RWPE2 (cell line): ENCODE results near the gene FFAR1.

Experiments used
- ATAC-seq: fragments of 200-7000 bp; cut with Tn5 transposase; 3 replicates; pipeline ENCODE4 v1.9.1; 2021; ENCODE audit warnings: low read depth
- DNase-seq: peaks from one replicate; pipeline ENCODE4 v3.0.0-alpha.2; 2020; ENCODE audit warnings: low spot score
- H3K27ac ChIP-seq: fragments of 450-650 bp; 2 replicates; pipeline ENCODE4 v1.5.1; 2017; ENCODE audit warnings: mild to moderate bottlenecking; ENCODE audit not compliant: poor library complexity, severe bottlenecking
- H3K27me3 ChIP-seq: fragments of 250-450 bp; sonication (Bioruptor Pico); 2 replicates; pipeline ENCODE4 v1.5.1; 2021; ENCODE audit warnings: mild to moderate bottlenecking, moderate library complexity; ENCODE audit not compliant: insufficient read depth, poor library complexity, severe bottlenecking
- H3K36me3 ChIP-seq: fragments of 250-450 bp; sonication (Bioruptor Pico); 2 replicates; pipeline ENCODE4 v1.5.1; 2020; ENCODE audit warnings: low read depth, mild to moderate bottlenecking, moderate library complexity
- H3K4me1 ChIP-seq: fragments of 250-450 bp; sonication (Bioruptor Pico); 2 replicates; pipeline ENCODE4 v1.5.1; 2021; ENCODE audit warnings: mild to moderate bottlenecking, moderate library complexity; ENCODE audit not compliant: insufficient read depth, poor library complexity, severe bottlenecking
- H3K4me3 ChIP-seq: fragments of 250-450 bp; sonication (Bioruptor Pico); 2 replicates; pipeline ENCODE4 v1.5.1; 2021; ENCODE audit warnings: mild to moderate bottlenecking, moderate library complexity; ENCODE audit not compliant: severe bottlenecking
- H3K9me3 ChIP-seq: fragments of 250-450 bp; sonication (Bioruptor Pico); 2 replicates; pipeline ENCODE4 v1.5.1; 2021; ENCODE audit warnings: mild to moderate bottlenecking, moderate library complexity; ENCODE audit not compliant: severe bottlenecking
- TF ChIP-seq, protein P1 (sequence below): fragments of 450-650 bp; IDR thresholded peaks from one replicate; pipeline ENCODE4 v1.5.1; 2017; ENCODE audit warnings: mild to moderate bottlenecking, moderate library complexity; ENCODE audit not compliant: poor library complexity, severe bottlenecking

The FFAR1 gene

DNA sequence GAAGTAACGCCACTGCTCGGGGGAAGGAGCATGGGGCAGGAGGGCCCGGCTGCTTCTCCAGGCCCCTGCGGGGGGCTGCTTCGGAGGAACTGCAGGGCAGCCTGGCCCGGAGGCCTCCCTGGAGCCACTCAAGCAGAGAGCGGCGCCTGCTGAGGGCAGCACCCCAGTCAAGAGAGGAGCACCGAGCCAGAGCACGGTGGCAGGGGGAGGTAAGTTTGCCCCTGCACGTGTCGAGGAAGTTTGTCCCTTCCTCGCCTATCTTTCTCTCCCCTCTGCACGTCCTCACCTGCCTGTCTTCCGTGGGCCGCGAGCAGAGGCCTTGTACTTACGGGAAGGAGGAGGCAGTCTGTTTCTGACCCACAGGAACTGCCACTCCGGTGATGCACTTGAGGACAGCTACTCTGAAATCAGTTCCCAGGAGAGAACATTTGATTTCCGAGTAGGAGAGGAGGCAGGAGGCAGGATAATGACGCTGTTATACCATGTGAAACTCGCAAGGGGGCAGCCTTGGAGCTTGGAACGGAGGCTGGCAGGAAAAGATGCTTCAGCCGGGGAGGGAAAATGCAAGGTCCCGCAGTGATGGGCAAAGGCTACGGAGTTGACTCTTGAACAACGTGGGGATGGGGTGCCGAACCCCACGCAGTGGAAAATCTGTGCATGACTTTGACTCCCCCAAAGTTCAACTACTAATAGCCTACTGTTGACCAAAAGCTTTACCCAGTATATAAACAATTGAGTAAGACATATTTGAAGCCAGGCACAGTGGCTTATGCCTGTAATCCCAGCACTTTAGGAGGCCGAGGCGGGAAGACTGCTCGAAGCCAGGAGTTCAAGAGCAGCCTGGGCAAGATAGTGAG, 5.0 kb downstream of the FFAR1 start:
- Histone ChIP-seq H3K4me1 (no peaks in the 10 kb centered on the region), H3K27me3 (peaks cover 4% of the 10 kb centered on the region), H3K27ac (no peak overlapping the region), H3K36me3 (no peaks in the 10 kb centered on the region), H3K4me3 (no peak overlapping the region), H3K9me3 (no peaks in the 10 kb centered on the region)
- DNase-seq (no peak), ATAC-seq (peak; percentile 75)
- TF ChIP-seq, protein P1, sequence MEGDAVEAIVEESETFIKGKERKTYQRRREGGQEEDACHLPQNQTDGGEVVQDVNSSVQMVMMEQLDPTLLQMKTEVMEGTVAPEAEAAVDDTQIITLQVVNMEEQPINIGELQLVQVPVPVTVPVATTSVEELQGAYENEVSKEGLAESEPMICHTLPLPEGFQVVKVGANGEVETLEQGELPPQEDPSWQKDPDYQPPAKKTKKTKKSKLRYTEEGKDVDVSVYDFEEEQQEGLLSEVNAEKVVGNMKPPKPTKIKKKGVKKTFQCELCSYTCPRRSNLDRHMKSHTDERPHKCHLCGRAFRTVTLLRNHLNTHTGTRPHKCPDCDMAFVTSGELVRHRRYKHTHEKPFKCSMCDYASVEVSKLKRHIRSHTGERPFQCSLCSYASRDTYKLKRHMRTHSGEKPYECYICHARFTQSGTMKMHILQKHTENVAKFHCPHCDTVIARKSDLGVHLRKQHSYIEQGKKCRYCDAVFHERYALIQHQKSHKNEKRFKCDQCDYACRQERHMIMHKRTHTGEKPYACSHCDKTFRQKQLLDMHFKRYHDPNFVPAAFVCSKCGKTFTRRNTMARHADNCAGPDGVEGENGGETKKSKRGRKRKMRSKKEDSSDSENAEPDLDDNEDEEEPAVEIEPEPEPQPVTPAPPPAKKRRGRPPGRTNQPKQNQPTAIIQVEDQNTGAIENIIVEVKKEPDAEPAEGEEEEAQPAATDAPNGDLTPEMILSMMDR, result peak; percentile 79

DNA sequence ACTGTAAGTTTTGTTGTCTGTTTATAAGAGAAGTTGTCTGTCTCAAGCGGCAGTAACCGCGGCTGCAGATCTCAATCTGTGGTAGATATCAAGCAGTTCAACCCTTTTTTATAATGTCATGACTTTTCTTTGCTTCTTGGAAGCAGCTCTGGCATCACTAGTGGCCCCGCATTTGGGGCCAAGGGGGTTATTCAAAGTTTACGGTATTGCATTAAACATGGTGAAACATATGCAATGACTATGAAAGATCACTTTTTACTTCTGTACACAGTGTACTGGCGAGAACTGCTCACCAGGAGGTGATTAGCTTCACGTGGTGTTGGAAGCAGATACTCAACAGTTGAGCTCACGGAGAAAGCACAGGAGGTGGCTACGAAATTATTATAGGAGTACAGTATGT, 5.9 kb downstream of the FFAR1 start:
- H3K4me3 ChIP-seq, result no peak overlapping the region
- H3K9me3 ChIP-seq, result no peaks in the 10 kb centered on the region
- peaks cover 4% of the 10 kb centered on the region for H3K27me3 ChIP-seq
- H3K4me1 ChIP-seq, result no peaks in the 10 kb centered on the region
- ATAC-seq (no peak), DNase-seq (peak; percentile 8)
- TF ChIP-seq, protein P1, result no peak
- H3K27ac ChIP-seq, result no peak overlapping the region
- no peaks in the 10 kb centered on the region for H3K36me3 ChIP-seq

DNA sequence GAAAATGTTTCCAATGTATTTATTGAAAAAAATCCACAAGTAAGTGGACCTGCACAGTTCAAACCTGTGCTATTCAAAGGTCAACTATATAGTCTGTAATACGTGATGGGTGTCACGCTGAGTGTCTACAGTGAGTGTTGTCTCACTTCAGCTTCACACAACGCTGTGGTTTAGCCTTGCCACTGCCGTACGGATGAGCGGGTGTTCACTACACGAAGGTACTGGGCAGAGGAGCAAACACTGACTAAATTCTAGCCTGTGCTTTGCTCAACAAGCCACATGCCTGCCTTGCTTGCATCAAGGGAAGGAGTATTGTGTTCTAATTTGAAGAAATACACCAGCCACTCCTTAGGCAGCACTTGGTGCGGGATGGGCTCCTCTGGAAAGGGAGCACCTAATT, 7.2 kb downstream of the FFAR1 start:
- H3K4me3 ChIP-seq, result no peak overlapping the region
- H3K27me3 ChIP-seq, result peaks cover 4% of the 10 kb centered on the region
- TF ChIP-seq, protein P1, result no peak
- H3K27ac ChIP-seq, result no peak overlapping the region
- H3K9me3 ChIP-seq, result no peaks in the 10 kb centered on the region
- no peaks in the 10 kb centered on the region for H3K4me1 ChIP-seq
- H3K36me3 ChIP-seq, result no peaks in the 10 kb centered on the region
- DNase-seq (peak; percentile 13), ATAC-seq (no peak)

DNA sequence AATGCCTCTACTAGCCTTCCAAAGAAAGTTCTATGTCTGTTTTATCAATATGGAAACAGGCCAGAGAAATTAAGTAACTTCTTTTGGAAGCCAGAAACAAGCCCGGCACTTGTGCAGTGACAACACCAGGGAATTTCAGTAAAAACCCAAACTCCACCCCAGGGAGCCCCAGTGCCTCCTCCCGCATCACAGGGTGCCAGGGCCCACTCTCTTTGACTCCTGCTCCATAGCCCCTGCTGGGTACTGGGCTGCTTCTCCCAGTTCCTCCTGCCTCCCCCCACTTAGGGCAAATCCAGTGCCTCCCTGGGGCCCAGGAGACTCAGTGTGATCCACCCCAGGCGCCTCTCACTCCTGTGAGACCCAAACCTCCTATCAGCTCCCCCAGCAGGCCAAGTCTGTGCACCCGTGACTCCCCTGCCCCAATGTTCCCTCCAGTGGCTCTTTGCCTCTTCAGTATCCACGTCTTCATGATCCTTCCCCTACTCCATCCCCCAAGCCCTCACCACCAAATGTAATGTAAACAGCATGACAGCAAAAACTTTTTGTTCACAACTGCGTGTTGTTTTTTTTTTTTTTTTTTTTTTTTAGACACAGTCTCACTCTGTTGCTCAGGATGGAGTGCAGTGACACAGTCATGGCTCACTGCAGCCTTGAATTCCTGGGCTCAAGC, 8.2 kb downstream of the FFAR1 start:
- Histone ChIP-seq H3K36me3 (no peaks in the 10 kb centered on the region), H3K4me1 (no peaks in the 10 kb centered on the region), H3K9me3 (no peaks in the 10 kb centered on the region), H3K27ac (no peak overlapping the region), H3K4me3 (no peak overlapping the region), H3K27me3 (peaks cover 8% of the 10 kb centered on the region)
- DNase-seq, result peak; percentile 28
- TF ChIP-seq, protein P1, result no peak
- ATAC-seq, result no peak
